ENCODE data around the gene DNHD1. TPM values are rescaled to one million over a fixed set of nuclear protein-coding genes. Genes with fewer than 3 reads are reported as not detected.

DNHD1 gene
- total and polyA plus RNA-seq, 2 of the 8 experiments (the other 6 are each of a cell fraction or from before 2014, with no cell fraction given) = 5.0 to 6.8 TPM

GRCh38 chr11:6620636-6621035 lies 123.6 kb downstream of the DNHD1 start:
- Histone ChIP-seq H3K4me1 (replicated peaks in 1 of 4; ENCODE audit: control insufficient read depth in 3 of 4, insufficient read depth in 4 of 4, low read length in 3 of 4) (peaks cover 0 to 7% (median 4%) of the 10 kb centered on the region in 4 experiments; a peak in 3 of 7 replicates), H2BK120ac (replicated peaks; ENCODE audit: low read depth, low read length) (no peak overlapping the region), H3K23ac (ENCODE audit: insufficient read length) (no peak overlapping the region), H2BK15ac (ENCODE audit: low read length) (no peak overlapping the region), H4K8ac (ENCODE audit: extremely low read depth, insufficient read depth, low read length) (no peak overlapping the region), H3K56ac (replicated peaks; ENCODE audit: insufficient read length, low read depth, low read length) (no peak overlapping the region), H3K79me2 (ENCODE audit: control insufficient read depth in 1 of 2, insufficient read depth in 2 of 2, low read length in 2 of 2) (peaks cover 0 to 8% of the 10 kb centered on the region in 2 experiments; a peak in 1 of 4 replicates), H3K9me3 (ENCODE audit: insufficient read depth in 2 of 2, low read depth in 1 of 2, low read length in 1 of 2) (no peaks in the 10 kb centered on the region), H2BK5ac (ENCODE audit: low read depth, low read length) (no peak overlapping the region), H3K4ac (replicated peaks; ENCODE audit: insufficient read length, low read depth, low read length) (no peak overlapping the region), H3K18ac (ENCODE audit: extremely low read depth, low read length) (no peak overlapping the region), H4K91ac (replicated peaks; ENCODE audit: insufficient read length, low read length) (no peak overlapping the region), H3K4me2 (ENCODE audit: insufficient read depth in 1 of 2, low read depth in 2 of 2, low read length in 2 of 2) (peak overlapping the region in 1 of 2 experiments; percentile 23; a peak in 1 of 4 replicates), H3K27me3 (replicated peaks in 1 of 4; ENCODE audit: control insufficient read depth in 3 of 4, extremely low read depth in 1 of 4, insufficient read depth in 3 of 4, low read length in 3 of 4) (no peaks in the 10 kb centered on the region), H4K20me1 (replicated peaks in 1 of 2; ENCODE audit: control insufficient read depth in 1 of 2, insufficient read depth in 2 of 2, low read length in 2 of 2) (no peaks in the 10 kb centered on the region), H3K27ac (ENCODE audit: low read depth, low read length) (no peak overlapping the region), H2BK20ac (ENCODE audit: low read length) (no peak overlapping the region), H2AK5ac (ENCODE audit: low read depth, low read length) (no peak overlapping the region; the same call in 1 of the 2 replicates), H4K5ac (ENCODE audit: insufficient read length, low read depth, low read length) (no peak overlapping the region), H3K23me2 (ENCODE audit: low read depth, low read length) (peaks cover 6% of the 10 kb centered on the region), H3K4me3 (ENCODE audit: extremely low read depth in 1 of 4, insufficient read depth in 2 of 4, low read depth in 3 of 4, low read length in 4 of 4) (no peak overlapping the region), H3K14ac (ENCODE audit: insufficient read length) (no peak overlapping the region), H3K9ac (replicated peaks in 1 of 4; ENCODE audit: extremely low read depth in 1 of 4, low read depth in 3 of 4, low read length in 3 of 4) (no peak overlapping the region), H3K79me1 (ENCODE audit: low read depth, low read length) (no peaks in the 10 kb centered on the region; the same call in none of the 2 replicates), H2AFZ (ENCODE audit: low read length) (no peak overlapping the region), H2BK12ac (ENCODE audit: low read depth, low read length) (no peak overlapping the region), H3K36me3 (ENCODE audit: control insufficient read depth in 2 of 4, insufficient read depth in 4 of 4, low read length in 3 of 4) (peaks cover 0 to 7% (median 0%) of the 10 kb centered on the region in 4 experiments; a peak in 3 of 8 replicates)
- TF ChIP-seq KDM1A (IDR thresholded peaks at IDR 0.05; ENCODE audit: borderline replicate concordance, low read length) (no peak), BRCA1 (IDR thresholded peaks at IDR 0.05; ENCODE audit: low read depth, low read length) (no peak), JUND (IDR thresholded peaks at IDR 0.05; ENCODE audit: low read length) (no peak), TAF7 (optimal IDR thresholded peaks at IDR 0.05; ENCODE audit: borderline replicate concordance, low read depth, low read length) (no peak), GTF2F1 (IDR thresholded peaks at IDR 0.05; ENCODE audit: borderline replicate concordance, low read depth, low read length) (no peak), SIRT6 (IDR thresholded peaks at IDR 0.05; ENCODE audit: low read length) (no peak), RFX5 (IDR thresholded peaks at IDR 0.05; ENCODE audit: borderline replicate concordance, low read depth, low read length) (no peak), RBBP5 (IDR thresholded peaks at IDR 0.05; ENCODE audit: borderline replicate concordance, low read depth, low read length) (no peak), CREB1 (IDR thresholded peaks at IDR 0.05) (no peak), TEAD4 (IDR thresholded peaks at IDR 0.05; ENCODE audit: low read depth, low read length) (no peak), RNF2 (IDR thresholded peaks at IDR 0.05; ENCODE audit: borderline replicate concordance, low read depth, low read length, missing control alignments, poor library complexity, severe bottlenecking) (no peak), POU5F1 (IDR thresholded peaks at IDR 0.05; ENCODE audit: low read depth, low read length) (no peak)
- TF ChIP-seq, protein P1, sequence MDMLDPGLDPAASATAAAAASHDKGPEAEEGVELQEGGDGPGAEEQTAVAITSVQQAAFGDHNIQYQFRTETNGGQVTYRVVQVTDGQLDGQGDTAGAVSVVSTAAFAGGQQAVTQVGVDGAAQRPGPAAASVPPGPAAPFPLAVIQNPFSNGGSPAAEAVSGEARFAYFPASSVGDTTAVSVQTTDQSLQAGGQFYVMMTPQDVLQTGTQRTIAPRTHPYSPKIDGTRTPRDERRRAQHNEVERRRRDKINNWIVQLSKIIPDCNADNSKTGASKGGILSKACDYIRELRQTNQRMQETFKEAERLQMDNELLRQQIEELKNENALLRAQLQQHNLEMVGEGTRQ (IDR thresholded peaks at IDR 0.05; ENCODE audit: low read length) = no peak
- DNase-seq (ENCODE audit: low read depth in 1 of 2, low spot score in 2 of 2) (no peak), FAIRE-seq (no peak)
- ChIA-PET POLR2A (ENCODE audit: partially characterized antibody) (interaction anchor here (0.7 to 2.2 kb wide), 8 partner anchors 9 to 234 kb away, joined by 3 to 24 read pairs (median 4); partner anchors contain the start of genes ILK, RRP8 and TAF10), CTCF (ENCODE audit: partially characterized antibody) (interaction anchor here (0.6 to 2.6 kb wide), 15 partner anchors 8 to 987 kb away, joined by 3 to 18 read pairs (median 4); partner anchors contain the start of gene MRPL17)
- 40% methylated on average over 1 of the region's 1 CpG; no CpG with 5 or more reads in 1 of the 2 experiments for WGBS, 2 experiments (ENCODE audit: extremely low coverage in 1 of 2, insufficient coverage in 1 of 2, insufficient read length in 1 of 2, insufficient replicate concordance in 2 of 2, low coverage in 1 of 2, low lambda C conversion rate in 2 of 2, missing lambda C conversion rate in 1 of 2)

Data from H1 (cell line).